NCI-H146 treated with DMSO at 0.1 percent for 48 hours (cell line): ENCODE data around the gene AGO3.

Experiments used
- DNase-seq: peaks from one replicate; lab custom pipeline; 2025; ENCODE audit not compliant: unreplicated experiment; lab: John Stamatoyannopoulos, UW

The AGO3 gene

GRCh38 chr1:36094621-36095061, 163.7 kb downstream of the AGO3 start:
- no peak for DNase-seq

DNA sequence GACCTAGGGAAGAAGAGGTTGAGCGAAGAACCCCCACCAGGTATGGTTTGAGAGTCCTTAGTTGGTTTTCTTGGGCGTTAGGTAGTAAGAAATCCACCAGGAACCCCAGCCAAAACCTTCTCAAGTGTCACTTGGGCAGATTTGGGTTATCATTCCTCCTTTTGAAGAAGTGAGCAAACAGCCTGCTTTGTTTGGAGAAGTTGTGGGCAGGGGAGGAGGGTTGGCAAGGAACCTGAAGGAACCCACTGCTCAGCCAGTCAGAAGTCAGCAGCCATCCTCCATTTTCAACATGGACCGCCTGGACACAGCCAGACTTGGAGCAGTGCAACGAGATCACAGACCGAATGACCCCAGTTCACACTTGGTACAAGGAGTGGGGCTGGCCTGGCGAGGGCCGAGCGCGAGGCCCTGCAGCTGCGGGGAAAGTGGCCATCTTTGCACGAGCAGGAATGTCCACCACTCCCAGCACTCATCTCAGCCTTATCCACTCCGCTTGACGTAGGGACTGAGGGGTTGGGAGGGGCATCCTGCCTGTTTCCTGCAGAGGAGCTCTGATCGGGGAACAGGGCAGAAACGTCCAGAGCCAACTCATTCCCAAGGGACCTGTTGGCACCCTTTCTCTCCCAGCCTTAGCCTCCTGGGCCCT, 165.0 kb downstream of the AGO3 start:
- no peak for DNase-seq

- no peak for DNase-seq
These were observed 165.9 kb downstream of the AGO3 start for GRCh38 chr1:36096500-36097432.

- DNase-seq: no peak
These were observed 167.0 kb downstream of the AGO3 start for GRCh38 chr1:36097693-36098585.

GRCh38 chr1:36098650-36099365, 167.9 kb downstream of the AGO3 start:
- no peak for DNase-seq

- no peak for DNase-seq
These were observed 168.9 kb downstream of the AGO3 start for GRCh38 chr1:36099681-36100341.

DNA sequence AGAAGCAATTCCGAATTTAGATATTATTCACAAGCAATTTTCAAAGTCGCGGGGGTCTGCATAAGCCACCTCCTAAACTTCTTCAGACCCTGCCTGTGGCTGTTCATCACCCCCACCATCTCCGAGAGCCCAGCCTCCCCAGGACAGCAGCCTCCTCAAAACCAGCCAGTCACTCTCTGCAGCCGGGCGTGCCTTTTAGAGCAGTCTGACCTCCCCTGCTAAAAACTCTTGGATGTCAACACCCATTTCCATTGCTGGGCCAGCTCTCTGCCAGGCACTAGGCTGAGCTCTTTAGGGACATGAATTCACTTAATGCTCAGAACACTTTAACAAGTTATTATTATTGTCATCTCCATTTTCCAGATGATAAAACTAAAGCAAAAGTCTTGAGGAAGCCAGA, 169.5 kb downstream of the AGO3 start:
- no peak for DNase-seq

DNA sequence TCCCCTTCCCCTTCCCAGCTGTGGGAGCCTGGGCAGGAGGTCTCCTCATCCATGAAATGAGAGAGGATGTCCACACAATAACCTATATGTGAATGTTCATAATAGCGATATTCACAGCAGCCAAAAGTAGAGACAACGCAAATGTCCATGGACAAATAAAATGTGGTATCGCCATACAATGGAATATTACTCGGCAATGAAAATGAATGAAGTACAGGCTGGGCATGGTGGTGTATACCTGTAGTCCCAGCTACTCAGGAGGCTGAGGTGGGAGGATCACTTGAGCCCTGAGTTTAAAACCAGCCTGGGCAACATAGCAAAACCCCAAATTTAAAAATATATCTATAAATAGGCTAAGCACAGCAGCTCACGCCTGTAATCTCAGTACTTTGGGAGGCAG, 170.6 kb downstream of the AGO3 start:
- DNase-seq: no peak

DNA sequence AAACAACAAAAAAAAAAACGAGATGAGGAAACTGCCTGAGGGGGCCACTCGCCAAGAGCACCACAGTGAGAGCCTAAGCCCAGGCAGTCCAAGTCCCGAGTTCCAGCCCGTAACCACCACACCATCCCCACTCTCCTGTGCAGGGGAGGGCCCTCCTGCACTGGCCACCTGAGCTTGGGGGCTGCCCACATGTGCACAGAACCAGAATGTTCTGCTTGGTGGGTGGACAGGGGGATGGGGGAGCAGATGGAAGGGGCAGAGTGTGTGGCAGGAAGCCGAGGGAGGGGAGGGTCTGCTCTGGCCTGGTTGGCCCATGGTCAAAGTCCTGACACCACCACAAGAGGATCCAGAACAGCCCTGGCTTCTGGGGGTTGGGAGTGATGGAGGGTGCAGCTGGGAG, 175.4 kb downstream of the AGO3 start:
- no peak for DNase-seq

GRCh38 chr1:36107394-36107793, 176.5 kb downstream of the AGO3 start:
- no peak for DNase-seq

GRCh38 chr1:36108314-36108713, 177.4 kb downstream of the AGO3 start:
- no peak for DNase-seq

DNA sequence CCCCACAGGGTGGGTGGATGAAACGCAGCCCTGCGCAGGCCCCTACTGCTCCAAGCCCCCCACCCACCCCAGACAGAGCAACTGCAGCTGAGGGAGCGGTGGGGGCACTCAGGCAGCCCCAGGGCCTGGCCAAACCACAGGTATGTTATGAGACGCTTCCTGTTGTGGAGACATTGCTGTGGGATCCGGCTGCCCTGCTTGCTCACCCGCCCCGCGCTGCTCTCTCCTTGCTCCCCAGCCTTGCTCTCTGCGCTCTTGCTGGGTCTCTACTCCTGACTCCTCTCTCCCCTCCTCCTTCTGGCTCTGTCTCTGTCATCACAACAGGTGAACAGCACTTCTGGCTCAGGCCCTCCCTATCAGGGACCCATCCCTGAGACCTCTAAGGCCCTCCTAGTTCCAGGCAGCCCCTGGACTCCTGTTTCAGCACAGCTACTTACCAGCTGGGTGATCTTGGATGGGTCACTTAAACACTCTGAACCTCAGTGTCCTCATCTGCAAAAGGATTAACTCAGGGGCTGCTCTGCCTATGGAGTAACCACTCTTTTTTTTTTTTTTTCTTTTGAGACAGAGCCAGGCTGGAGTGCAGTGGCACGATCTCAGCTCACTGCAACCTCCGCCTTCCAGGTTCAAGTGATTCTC, 178.3 kb downstream of the AGO3 start:
- no peak for DNase-seq

GRCh38 chr1:36111151-36111550, 180.2 kb downstream of the AGO3 start:
- no peak for DNase-seq

DNA sequence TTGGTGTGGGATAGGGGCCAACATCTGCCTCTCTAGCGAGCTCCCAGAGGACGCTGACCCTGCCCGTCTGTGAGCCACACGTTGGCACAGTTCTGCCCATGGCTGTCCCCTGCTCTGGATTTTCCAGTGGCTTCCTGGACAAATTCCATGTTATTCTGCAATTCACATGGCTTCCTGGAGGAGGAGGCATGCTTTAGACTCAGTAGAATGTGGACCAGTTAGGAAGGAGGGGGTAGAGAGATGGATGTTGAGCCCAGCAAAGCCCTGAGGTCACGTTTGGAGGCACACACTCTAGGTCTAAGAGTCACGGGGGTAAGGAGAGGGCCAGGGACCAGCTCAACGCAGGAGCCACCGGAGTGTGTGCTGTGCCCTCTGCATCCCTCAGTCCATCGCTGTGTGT, 181.9 kb downstream of the AGO3 start:
- DNase-seq: no peak

GRCh38 chr1:36114371-36114770, 183.5 kb downstream of the AGO3 start:
- DNase-seq: no peak

DNA sequence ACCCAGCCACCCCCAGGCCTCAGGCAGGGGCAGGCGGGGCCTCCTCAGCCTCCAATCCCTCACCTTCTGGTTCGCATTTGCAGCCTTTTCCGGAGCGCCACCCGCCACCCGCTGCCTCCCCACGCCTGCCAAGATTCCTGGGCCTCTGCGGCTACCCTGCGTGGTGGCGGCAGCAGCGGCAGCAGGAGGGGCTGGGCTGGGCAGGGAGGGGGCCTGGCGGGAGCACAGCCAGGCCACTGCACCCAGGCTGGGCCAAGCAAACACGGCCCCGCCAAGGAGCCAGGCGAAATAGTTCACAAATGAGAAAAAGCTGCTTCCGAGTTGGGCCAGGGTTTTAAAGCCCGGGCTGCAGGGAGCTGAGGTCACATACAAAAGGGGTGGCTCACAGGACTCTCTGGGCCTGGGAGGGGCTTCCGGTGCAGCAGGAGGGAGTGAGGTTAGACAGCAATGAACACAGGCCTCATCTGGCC, 184.3 kb downstream of the AGO3 start:
- no peak for DNase-seq

- DNase-seq: no peak
These were observed 185.0 kb downstream of the AGO3 start for GRCh38 chr1:36115931-36116330.

GRCh38 chr1:36116901-36117300, 186.0 kb downstream of the AGO3 start:
- DNase-seq: no peak

DNA sequence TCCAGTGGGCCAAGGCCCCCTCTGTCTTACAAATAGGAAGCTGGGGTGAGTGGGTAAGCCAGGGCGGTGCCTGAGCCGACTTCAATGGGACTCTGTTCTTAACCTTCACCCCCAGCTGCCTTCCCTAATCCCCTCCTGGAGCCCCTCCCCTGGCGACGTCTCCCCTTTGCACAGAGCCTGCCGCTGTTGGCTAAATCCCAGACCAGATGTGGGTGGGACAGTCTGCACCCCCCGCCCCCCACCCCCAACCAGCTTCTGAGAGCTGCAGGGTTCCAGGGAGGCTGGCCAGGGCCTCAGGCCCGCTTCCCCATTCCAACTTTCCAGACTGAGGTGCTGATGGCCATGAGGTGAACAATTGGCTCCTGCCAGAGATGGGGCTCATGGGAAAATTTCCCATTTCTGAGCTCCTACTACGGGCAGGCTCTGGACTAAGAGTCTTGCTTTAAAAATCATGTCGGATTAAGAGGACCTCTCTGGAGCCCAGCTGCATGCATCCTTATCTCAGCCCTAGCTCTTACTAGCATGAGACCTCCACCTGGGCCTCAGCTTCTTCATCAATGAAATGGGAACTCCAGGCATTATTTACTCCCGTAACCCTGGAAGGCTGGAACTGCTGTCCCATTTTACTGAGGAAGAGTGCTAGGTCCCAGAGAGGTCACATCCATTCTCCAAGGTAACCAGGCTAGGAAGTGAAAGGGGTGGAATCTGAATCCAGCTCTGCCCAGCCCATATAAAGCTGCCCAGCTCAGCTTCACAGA, 187.7 kb downstream of the AGO3 start:
- no peak for DNase-seq
